NCI-H774 (cell line): ENCODE data around the gene MTHFD2.
"Not testable (repeated sequence)": the region's sequence is repeated elsewhere in the genome, so short reads cannot be mapped to it uniquely, and the experiment has no call there.

Experiments used
- DNase-seq: peaks from one replicate; lab custom pipeline; 2025; lab: John Stamatoyannopoulos, UW

MTHFD2 gene

GRCh38 chr2:74197049-74197448 lies 1.4 kb upstream of the MTHFD2 start:
- DNase-seq = no peak

DNA sequence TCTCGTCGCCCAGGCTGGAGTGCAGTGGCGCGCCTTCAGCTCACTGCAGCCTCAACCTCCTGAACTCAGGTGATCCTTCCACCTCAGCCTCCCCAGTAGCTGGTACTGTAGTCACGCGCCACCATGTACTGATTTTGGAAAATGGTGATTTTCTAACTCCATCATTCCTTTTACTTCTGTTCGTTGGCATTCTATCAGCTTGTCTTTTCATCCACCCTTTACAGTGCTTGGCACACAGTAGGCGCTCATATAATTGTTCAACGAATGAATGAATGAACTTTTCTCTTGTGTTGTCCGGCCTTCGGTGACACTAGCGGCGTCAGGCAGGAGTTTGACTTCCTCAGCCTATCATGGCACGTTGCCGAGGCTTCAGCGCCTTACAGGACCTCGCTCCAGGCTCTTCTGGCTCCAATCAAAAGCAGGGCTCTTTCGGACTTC lies 373 bp upstream of the MTHFD2 start:
- no peak for DNase-seq

- no peak for DNase-seq
Observed at GRCh38 chr2:74199275-74199701, 873 bp downstream of the MTHFD2 start.

DNA sequence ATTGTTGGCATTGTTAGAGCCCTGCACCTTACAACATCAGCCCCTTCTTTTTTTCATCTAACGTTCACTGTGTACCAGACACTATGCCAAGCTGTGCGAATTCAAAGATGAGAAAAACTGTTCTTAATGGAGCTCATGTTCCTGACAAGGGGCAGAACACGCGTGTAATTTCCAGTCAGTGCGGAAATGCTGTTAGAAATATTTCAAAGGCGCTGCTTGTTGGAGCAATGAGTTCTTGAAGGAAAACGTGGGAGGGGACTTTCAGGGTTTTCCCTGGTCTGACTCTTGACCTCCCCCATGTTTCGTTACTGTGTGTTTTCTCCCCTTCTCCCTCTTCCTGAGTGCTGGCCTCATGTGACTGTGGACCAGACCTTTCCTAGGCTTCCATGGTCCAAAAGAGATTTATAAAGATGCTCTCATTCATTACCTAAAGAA lies 1.5 kb downstream of the MTHFD2 start:
- no peak for DNase-seq

GRCh38 chr2:74201196-74201595 lies 2.8 kb downstream of the MTHFD2 start:
- DNase-seq = no peak

DNA sequence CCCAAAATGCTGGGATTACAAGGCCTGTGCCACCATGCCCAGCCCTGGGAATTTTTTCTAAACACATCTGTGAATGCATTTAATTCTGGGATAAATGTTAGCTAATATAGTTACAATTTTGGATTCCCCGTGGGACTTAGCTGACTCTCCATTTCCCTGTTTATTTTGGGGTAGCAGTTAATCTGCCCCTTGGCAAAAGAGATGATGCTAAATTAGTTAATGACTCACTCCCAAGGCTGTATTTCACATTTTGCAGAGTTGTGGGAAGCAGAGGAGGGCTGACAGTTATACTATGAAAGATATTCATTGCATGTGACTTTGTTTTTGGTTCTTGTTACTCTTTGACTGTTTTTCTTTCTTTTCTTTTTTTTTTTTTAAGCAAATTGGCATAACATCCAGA lies 3.2 kb downstream of the MTHFD2 start:
- no peak for DNase-seq

GRCh38 chr2:74204436-74204835 lies 6.0 kb downstream of the MTHFD2 start:
- DNase-seq = no peak

- no peak for DNase-seq
Observed at GRCh38 chr2:74205113-74205512, 6.7 kb downstream of the MTHFD2 start.

GRCh38 chr2:74205596-74205995 lies 7.2 kb downstream of the MTHFD2 start:
- no peak for DNase-seq

DNA sequence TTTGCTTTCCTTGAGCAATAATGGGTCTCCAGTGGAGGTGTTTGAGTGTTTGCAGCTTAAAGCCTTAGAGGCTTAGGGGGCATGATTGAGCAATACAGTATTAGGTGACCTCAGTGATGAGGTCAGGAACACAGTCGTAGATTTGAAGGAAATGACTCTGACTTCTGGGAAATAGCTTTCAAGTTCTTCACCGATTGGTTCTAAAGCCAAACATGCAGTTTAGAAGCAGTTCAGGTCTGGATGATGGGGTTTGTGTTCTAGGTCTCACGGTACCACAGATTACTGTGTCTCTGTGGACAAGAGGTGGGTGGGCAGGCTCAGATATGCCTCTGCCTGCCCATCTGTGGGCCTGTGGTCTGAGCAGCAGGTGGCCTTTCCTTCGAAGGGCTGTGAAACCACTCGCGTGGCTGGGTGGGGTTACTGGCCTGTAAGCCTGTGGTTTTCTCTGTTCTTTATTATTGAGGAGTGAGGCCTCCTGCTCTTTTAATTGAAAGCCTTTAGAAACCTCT lies 7.8 kb downstream of the MTHFD2 start:
- DNase-seq = no peak

- no peak for DNase-seq
Observed at GRCh38 chr2:74212702-74213410, 14.4 kb downstream of the MTHFD2 start.

DNA sequence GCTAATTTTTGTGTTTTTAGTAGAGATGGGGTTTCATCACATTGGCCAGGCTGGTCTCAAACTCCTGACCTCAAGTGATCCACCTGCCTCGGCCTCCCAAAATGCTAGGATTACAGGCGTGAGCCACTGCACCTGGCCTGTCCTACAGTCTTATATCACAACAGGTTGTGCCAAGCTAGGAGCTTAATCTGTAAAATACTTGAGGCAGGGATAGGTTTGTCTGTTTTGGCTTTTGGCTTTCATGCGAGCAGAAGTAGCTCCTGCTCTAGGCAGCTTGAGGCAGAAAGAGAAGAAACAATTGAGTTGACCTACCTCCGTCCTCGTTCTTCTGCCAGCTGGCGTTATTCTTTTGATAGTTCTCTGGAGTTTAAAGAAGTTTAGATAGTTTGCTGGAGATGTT lies 17.4 kb downstream of the MTHFD2 start:
- not testable (repeated sequence) for DNase-seq

GRCh38 chr2:74216642-74217041 lies 18.2 kb downstream of the MTHFD2 start:
- DNase-seq = no peak

DNA sequence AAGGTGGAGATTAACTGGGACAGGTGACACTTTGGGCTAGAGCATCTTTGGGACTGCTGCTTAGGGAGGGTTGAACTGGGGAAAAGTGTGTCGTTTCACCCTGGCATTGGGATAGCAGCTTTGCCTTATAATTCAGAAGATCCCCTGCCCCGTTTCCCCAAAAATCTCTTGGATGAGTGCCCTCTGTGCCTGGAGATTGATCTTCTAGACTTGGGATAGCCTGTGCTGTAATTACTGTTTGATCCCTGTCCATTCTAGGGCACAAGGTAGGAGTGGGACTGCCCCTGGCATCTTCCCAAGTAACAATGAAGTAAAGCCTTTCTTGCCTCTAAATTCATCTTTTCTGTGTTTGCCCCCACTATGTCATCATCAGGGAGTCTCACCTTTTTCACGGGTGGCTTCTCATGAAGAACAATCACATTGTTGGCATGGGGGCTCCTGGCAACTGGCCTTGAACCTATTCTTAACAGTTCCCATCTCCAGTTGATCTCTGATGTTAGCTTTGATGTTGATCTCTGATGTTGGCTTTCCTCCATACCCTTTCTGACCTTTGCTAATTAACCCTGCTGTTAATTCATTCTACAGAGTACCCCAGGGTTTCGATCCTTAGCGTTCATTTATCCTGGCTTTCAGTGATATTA lies 21.6 kb downstream of the MTHFD2 start:
- DNase-seq = no peak

DNA sequence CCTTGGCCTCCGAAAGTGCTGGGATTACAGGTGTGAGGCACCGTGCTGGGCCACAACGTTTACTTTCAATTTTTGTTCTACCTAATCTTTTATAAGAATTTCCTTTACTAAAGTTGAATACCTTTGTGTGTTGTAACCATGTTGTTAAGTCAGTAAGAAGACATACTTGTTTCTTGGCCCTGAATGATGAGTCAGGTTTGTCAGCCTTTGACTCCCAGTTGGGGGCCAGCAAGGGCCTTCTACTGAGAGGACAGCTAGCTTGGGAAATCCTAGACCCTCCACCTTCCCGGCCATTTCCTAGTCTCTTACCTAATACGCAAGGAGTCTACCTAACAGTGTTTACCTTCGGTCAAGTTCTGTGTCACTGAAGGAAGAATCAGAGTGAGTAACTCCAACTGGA lies 22.7 kb downstream of the MTHFD2 start:
- no peak for DNase-seq

- DNase-seq = no peak
Observed at GRCh38 chr2:74221604-74222299, 23.3 kb downstream of the MTHFD2 start.

DNA sequence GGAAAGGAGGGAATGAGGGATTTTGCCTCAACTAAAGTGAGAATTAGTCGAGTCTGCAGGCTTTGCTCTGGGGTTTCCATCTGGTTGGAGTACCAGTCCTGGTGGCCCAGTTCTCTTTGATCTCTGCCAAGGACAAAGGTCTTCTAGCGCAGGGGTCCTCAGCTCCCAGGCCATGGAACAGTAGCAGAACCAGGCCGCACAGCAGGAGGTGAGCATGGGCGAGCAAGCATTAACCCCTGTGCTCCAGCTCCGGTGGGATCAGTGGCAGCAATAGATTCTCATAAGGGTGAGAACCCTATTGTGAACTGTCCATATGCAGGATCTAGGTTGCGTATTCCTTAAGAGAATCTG lies 23.9 kb downstream of the MTHFD2 start:
- DNase-seq = no peak

DNA sequence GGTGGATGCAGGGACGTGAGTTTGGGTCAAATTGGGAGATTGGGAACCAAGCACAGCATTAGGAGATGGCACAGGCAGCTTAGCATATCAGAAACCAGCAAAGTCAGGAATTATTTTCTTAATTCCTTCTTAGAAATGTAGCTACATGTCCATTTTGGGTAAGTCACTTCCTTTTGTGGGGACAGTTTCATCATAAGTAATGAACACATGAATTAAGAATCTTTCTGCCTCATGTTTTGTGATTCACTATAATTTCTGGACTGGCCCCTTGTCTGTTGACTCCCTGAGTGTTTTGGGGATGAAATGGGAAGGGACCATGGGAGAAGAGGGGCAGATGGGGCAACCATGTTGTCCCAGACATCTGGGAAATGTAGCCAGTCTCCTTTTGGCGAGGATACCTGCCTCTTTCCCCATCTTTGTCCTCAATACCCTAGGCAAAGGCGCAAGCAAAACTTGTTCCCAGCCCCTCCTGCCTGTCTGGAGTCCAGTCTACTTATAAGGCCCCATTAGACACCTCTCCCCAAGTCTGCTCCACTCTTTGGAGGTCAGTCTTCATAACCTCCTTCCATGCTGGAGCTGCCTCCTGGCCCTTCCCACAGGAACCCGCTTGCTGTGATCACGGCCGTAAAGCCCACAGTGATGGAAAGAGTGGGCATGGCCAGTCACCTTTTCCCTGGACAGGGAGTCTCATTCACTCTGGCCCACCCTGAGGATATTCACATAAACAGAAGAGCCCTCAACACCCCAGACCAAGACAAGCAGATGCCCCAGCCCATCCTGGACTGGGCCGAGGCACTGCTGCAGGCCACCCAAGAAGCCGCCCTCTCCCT lies 25.7 kb downstream of the MTHFD2 start:
- DNase-seq = no peak

GRCh38 chr2:74225698-74226459 lies 27.5 kb downstream of the MTHFD2 start:
- no peak for DNase-seq

DNA sequence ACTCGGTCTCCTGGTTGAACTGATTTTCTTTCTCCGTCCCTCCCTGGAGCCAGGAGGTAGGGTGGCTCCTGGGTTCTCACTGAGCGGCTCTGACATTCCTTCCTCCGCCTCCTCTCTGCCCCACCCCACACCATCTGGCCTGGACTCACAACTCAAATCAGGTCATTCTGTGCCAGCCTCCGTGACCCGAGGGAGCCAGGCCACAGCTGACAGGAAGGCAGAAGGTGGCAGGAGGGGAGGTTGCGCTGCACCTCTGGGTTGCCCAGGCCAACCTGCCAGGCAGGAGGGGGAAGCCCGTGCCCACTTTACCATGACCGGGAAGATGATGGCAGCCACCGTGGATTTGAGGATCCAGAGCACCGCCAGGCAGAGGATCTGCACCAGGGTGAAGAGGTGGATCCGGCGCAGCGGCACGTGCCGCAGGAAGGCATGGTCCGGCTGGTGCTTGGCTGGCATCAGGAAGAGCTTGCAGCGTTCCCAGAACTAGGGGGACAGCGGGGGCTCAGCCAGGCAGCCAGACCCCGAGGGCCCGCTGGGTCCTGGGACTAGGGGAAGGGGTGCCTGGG lies 28.3 kb downstream of the MTHFD2 start:
- no peak for DNase-seq

GRCh38 chr2:74227646-74228045 lies 29.2 kb downstream of the MTHFD2 start:
- no peak for DNase-seq
